ENCODE measurements around the gene LOXL3. TPM values are rescaled to one million over a fixed set of nuclear protein-coding genes. Genes with fewer than 3 reads are reported as not detected.

The LOXL3 gene
- total RNA-seq, 1 experiment from 2014 or later: 4.1 TPM

GRCh38 chr2:74496997-74497776, 56.6 kb downstream of the LOXL3 start (continued):
- TF ChIP-seq SIN3A (IDR thresholded peaks at IDR 0.05; ENCODE audit: low read depth): no peak

GRCh38 chr2:74495440-74495839, 58.3 kb downstream of the LOXL3 start:
- Histone ChIP-seq H3K9me2 (ENCODE audit: insufficient read depth) (no peaks in the 10 kb centered on the region), H3K27me3 (ENCODE audit: insufficient read depth, low read length) (no peaks in the 10 kb centered on the region), H3K4me1 (ENCODE audit: control insufficient read depth in 1 of 2, insufficient read depth in 2 of 2, low read length in 2 of 2) (no peaks in the 10 kb centered on the region), H3K4me3 (replicated peaks in 1 of 2; ENCODE audit: low read depth in 1 of 2, low read length in 2 of 2) (no peak overlapping the region), H3K27ac (ENCODE audit: low read depth, low read length) (no peak overlapping the region), H3K4me2 (ENCODE audit: low read length) (no peak overlapping the region), H3K9me3 (ENCODE audit: control insufficient read depth in 1 of 2, insufficient read depth in 1 of 2, low read depth in 1 of 2, low read length in 2 of 2) (no peaks in the 10 kb centered on the region), H2AFZ (ENCODE audit: low read depth, low read length, poor library complexity, severe bottlenecking) (no peak overlapping the region), H4K20me1 (ENCODE audit: insufficient read depth) (no peaks in the 10 kb centered on the region), H3K36me3 (ENCODE audit: control insufficient read depth in 1 of 2, insufficient read depth in 2 of 2, low read length in 2 of 2) (peaks cover 4 to 17% of the 10 kb centered on the region in 2 experiments; a peak in 2 of 4 replicates), H3K79me2 (ENCODE audit: insufficient read depth, low read length) (no peaks in the 10 kb centered on the region), H3K9ac (ENCODE audit: low read length) (no peak overlapping the region)
- intact Hi-C loops (cut with micrococcal nuclease): no loop called here
- ChIA-PET POLR2A (no interaction called here), CTCF (no interaction called here), RAD21 (ENCODE audit: low non-redundant PET in 1 of 2, low total read pairs in 2 of 2, uncharacterized antibody in 2 of 2, unreplicated experiment in 2 of 2) (no interaction called here)
- BruUV-seq (replicated peaks): TSS peak; percentile 4
- no peak for DNase-seq (ENCODE audit: low read depth, low spot score)
- ATAC-seq: no peak
- no peak for TF ChIP-seq CEBPB (IDR thresholded peaks at IDR 0.05; ENCODE audit: low read depth)
- TF ChIP-seq ZFX (IDR thresholded peaks at IDR 0.05): no peak
- no peak for TF ChIP-seq ZNF274 (IDR thresholded peaks at IDR 0.05; ENCODE audit: low read depth, low read length)
- no peak for TF ChIP-seq ZBTB33 (IDR thresholded peaks at IDR 0.05; ENCODE audit: extremely low read depth, insufficient replicate concordance, low read length)
- TF ChIP-seq SP1 (IDR thresholded peaks at IDR 0.05; ENCODE audit: low read depth): no peak
- TF ChIP-seq CTCF (IDR thresholded peaks at IDR 0.05 in 2 of 3, conservative IDR thresholded peaks at IDR 0.05 in 1 of 3; ENCODE audit: borderline replicate concordance in 1 of 3, insufficient read depth in 1 of 3, low read depth in 2 of 3, low read length in 2 of 3): no peak
- no peak for TF ChIP-seq REST (IDR thresholded peaks at IDR 0.05; ENCODE audit: low read depth)
- no peak for TF ChIP-seq MAX (IDR thresholded peaks at IDR 0.05)
- no peak for TF ChIP-seq RAD21 (IDR thresholded peaks at IDR 0.05; ENCODE audit: low read depth)
- no peak for TF ChIP-seq YY1 (IDR thresholded peaks at IDR 0.05; ENCODE audit: extremely low read depth, insufficient replicate concordance, low read depth, low read length)
- no peak for TF ChIP-seq CBX3 (IDR thresholded peaks at IDR 0.05; ENCODE audit: low read depth)
- TF ChIP-seq POLR2A (IDR thresholded peaks at IDR 0.05; ENCODE audit: borderline replicate concordance, extremely low read depth, insufficient read depth, insufficient read length): no peak
- TF ChIP-seq SIN3A (IDR thresholded peaks at IDR 0.05; ENCODE audit: low read depth): no peak
- no peak for TF ChIP-seq EZH2phosphoT487 (IDR thresholded peaks at IDR 0.05; ENCODE audit: borderline replicate concordance)
- TF ChIP-seq ELF1 (IDR thresholded peaks at IDR 0.05; ENCODE audit: borderline replicate concordance, low read depth): no peak
- no peak for TF ChIP-seq JUND (IDR thresholded peaks at IDR 0.05)
- TF ChIP-seq ATF3 (IDR thresholded peaks at IDR 0.05): no peak
